ENCODE results near the gene TMEM255B.
"Not testable (repeated sequence)": the region's sequence is repeated elsewhere in the genome, so short reads cannot be mapped to it uniquely, and the experiment has no call there.

- not testable (repeated sequence) for TF ChIP-seq CTCF (IDR thresholded peaks at IDR 0.05; ENCODE audit: low read length); EZH2 (optimal IDR thresholded peaks at IDR 0.05; ENCODE audit: low read depth, low read length)
Observed at GRCh38 chr13:113826446-113826845, 67.4 kb downstream of the TMEM255B start.
